Motor neuron (in vitro differentiated cells): Measurements from ENCODE around the gene GABBR2. TPM values are rescaled to one million over a fixed set of nuclear protein-coding genes. Genes with fewer than 3 reads are reported as not detected.

ENCODE experiments used
- ATAC-seq, 8 experiments: fragments of 200-7000 bp; cut with Tn5 transposase; replicated peaks in 6 of 8; 2 replicates each; pipeline ENCODE4 v1.8.0; 2021; ENCODE audit warnings: mild to moderate bottlenecking in 8 of 8, moderate library complexity in 8 of 8
- H3K27ac ChIP-seq, 2 donors: fragments of 250-450 bp; sonication (Bioruptor Pico); 2 replicates each; pipeline ENCODE4 v1.9.0; 2021; ENCODE audit warnings: antibody characterized with exemption in 2 of 2, mild to moderate bottlenecking in 2 of 2, moderate library complexity in 1 of 2
- H3K4me1 ChIP-seq, 2 donors: fragments of 250-450 bp; sonication (Bioruptor Pico); replicated peaks in 1 of 2; 2 replicates each; pipeline ENCODE4 v1.6.1; 2021; ENCODE audit warnings: antibody characterized with exemption in 2 of 2, mild to moderate bottlenecking in 2 of 2, moderate library complexity in 1 of 2
- H3K4me3 ChIP-seq, 5 donors: fragments of 250-450 bp; sonication (Bioruptor Pico); 2 replicates each; pipeline ENCODE4 v1.9.0; 2021; ENCODE audit warnings: antibody characterized with exemption in 5 of 5, mild to moderate bottlenecking in 5 of 5, moderate library complexity in 4 of 5
- WGBS, 10 experiments: fragments of 450-650 bp; shearing (Covaris generic); methylation state at CpG; one replicate each; pipeline ENCODE4 v1.0.0; 2022; 5-methylcytosine and 5-hydroxymethylcytosine counted together
- in situ Hi-C, 9 experiments: fragments of 400-800 bp; cut with MboI; loops; one replicate each; pipeline ENCODE4 v1.15.0; 2021; ENCODE audit warnings: low sequenced_read_pairs in 9 of 9, low pct_unique_long_range_greater_than_20kb in 2 of 9; ENCODE audit not compliant: unreplicated experiment in 9 of 9
- total RNA-seq, 8 experiments: library from RNA; unstranded; fragments of 300-600 nt; gene quantifications; 2 replicates each; pipeline versions ENCODE4 v1.2.3 to v1.2.4, GENCODE V29; 2022

The GABBR2 gene
- total RNA-seq, 8 experiments from 2014 or later: 0.07 to 26.0 (median 3.9) TPM

GRCh38 chr9:98532574-98532973 is 176.2 kb downstream of the GABBR2 start:
- Histone ChIP-seq H3K4me1 (peaks cover 0 to 9% of the 10 kb centered on the region in 2 donors), H3K27ac (no peak overlapping the region), H3K4me3 (no peak overlapping the region)
- ATAC-seq: no peak
- in situ Hi-C loops: loop anchor here in 2 of 9 experiments (25.0 kb wide), 2 partner anchors 95 to 220 kb away; no protein-coding TSS in a partner anchor
- 0 to 100% (median 60%) methylated on average over 1 to 3 of the region's 3 CpGs; no CpG with 5 or more reads in 3 of the 10 experiments for WGBS, 10 experiments

- Histone ChIP-seq H3K4me3 (no peak overlapping the region), H3K27ac (no peak overlapping the region), H3K4me1 (peaks cover 0 to 9% of the 10 kb centered on the region in 2 donors)
- no peak for ATAC-seq
- in situ Hi-C loops: loop anchor here in 2 of 9 experiments (25.0 kb wide), 2 partner anchors 95 to 220 kb away; no protein-coding TSS in a partner anchor
- 24 to 89% (median 83%) methylated on average over 3 to 4 of the region's 4 CpGs; no CpG with 5 or more reads in 6 of the 10 experiments for WGBS, 10 experiments
Observed at GRCh38 chr9:98532147-98532546, 176.6 kb downstream of the GABBR2 start.

- H3K4me3 ChIP-seq: no peak overlapping the region
- H3K4me1 ChIP-seq: peaks cover 0 to 9% of the 10 kb centered on the region in 2 donors
- ATAC-seq: no peak
- in situ Hi-C loops: loop anchor here in 2 of 9 experiments (25.0 kb wide), 2 partner anchors 94 to 219 kb away; no protein-coding TSS in a partner anchor
- WGBS, 10 experiments: 44 to 100% (median 83%) methylated on average over 1 to 5 of the region's 6 CpGs; no CpG with 5 or more reads in 5 of the 10 experiments
- H3K27ac ChIP-seq: no peak overlapping the region
Observed at GRCh38 chr9:98530806-98531386, 177.8 kb downstream of the GABBR2 start.

DNA sequence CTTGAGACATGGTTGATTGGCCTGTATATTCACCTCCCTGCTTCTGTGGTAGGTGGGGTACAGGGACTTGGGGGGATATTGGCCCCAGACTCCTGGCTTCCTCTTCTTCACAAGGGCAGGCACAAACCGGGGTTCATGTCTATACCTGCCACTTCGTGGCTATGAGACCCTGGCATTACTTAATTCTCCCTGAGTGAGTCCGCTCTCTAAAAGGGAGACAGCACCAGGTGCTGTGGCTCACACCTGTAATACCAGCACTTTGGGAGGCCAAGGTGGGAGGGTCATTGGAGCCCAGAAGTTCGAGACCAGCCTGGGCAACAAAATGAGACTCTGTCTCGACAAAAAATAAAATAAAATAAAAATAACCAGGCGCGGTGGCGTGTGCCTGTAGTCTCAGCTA is 178.5 kb downstream of the GABBR2 start:
- in situ Hi-C loops: loop anchor here in 2 of 9 experiments (25.0 kb wide), 2 partner anchors 93 to 218 kb away; no protein-coding TSS in a partner anchor
- no peak overlapping the region for H3K4me3 ChIP-seq
- no peak overlapping the region for H3K27ac ChIP-seq
- no peak for ATAC-seq
- H3K4me1 ChIP-seq: peaks cover 0 to 9% of the 10 kb centered on the region in 2 donors
- WGBS, 10 experiments: 20 to 100% (median 56%) methylated on average over 1 to 7 of the region's 8 CpGs; no CpG with 5 or more reads in 2 of the 10 experiments

DNA sequence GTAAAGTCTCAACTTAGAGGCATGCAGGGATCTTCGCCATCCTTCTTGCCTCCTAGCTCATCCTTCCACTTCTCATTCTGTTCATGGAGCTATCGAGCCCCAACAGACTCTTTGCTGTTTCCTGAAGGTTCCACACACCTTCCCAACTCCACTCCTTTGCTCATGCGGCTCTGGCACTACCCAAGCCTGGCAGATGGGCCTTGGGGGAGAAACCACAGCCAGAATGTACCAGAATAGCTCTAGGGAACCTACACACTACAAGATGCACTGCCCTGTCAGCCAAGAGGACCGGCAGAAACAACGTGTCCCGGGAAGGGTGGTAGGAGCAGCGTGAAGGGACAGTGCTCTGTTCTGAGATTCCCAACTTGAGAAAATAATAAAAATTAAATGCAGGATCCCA is 178.9 kb downstream of the GABBR2 start:
- no peak overlapping the region for H3K27ac ChIP-seq
- no peak for ATAC-seq
- 20 to 84% (median 73%) methylated on average over 1 to 5 of the region's 7 CpGs; no CpG with 5 or more reads in 1 of the 10 experiments for WGBS, 10 experiments
- H3K4me3 ChIP-seq: no peak overlapping the region
- peaks cover 0 to 9% of the 10 kb centered on the region in 2 donors for H3K4me1 ChIP-seq
- in situ Hi-C loops: loop anchor here in 2 of 9 experiments (25.0 kb wide), 2 partner anchors 93 to 218 kb away; no protein-coding TSS in a partner anchor

GRCh38 chr9:98523231-98523901 is 185.4 kb downstream of the GABBR2 start:
- in situ Hi-C loops: no loop called here
- ATAC-seq: peak in 2 of 8 experiments; percentile 48 to 73

DNA sequence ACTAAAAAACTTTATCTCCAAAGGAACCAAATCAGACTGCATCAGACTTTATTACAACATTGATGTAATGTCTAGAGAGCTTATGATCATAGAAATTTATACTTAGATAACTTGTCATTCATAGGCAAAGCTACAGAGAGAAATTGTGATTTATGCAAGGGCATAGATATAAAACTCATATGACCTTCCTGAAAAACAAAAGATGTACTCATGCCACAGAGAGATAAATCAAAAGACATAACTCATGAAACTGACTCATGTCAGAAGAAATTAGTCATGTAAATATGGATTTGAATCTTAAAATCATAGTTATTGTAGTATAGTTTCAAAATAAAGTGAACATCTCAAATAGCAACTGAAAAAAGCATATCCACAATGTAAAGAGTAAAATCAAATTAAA is 186.2 kb downstream of the GABBR2 start:
- Histone ChIP-seq H3K4me3 (no peak overlapping the region), H3K4me1 (no peaks in the 10 kb centered on the region), H3K27ac (no peak overlapping the region)
- no peak for ATAC-seq
- in situ Hi-C loops: no loop called here

More at GRCh38 chr9:98523231-98523901, 185.4 kb downstream of the GABBR2 start:
- H3K4me1 ChIP-seq: no peaks in the 10 kb centered on the region
- WGBS, 10 experiments: 3 to 75% (median 57%) methylated on average over 2 to 5 of the region's 5 CpGs
- H3K4me3 ChIP-seq: no peak overlapping the region
- no peak overlapping the region for H3K27ac ChIP-seq

GRCh38 chr9:98521141-98521540 is 187.6 kb downstream of the GABBR2 start:
- ATAC-seq: no peak
- in situ Hi-C loops: no loop called here
- WGBS, 10 experiments: 0 to 100% (median 82%) methylated on average over 1 to 2 of the region's 3 CpGs; no CpG with 5 or more reads in 6 of the 10 experiments
- no peak overlapping the region for H3K27ac ChIP-seq
- no peak overlapping the region for H3K4me3 ChIP-seq
- H3K4me1 ChIP-seq: no peaks in the 10 kb centered on the region

DNA sequence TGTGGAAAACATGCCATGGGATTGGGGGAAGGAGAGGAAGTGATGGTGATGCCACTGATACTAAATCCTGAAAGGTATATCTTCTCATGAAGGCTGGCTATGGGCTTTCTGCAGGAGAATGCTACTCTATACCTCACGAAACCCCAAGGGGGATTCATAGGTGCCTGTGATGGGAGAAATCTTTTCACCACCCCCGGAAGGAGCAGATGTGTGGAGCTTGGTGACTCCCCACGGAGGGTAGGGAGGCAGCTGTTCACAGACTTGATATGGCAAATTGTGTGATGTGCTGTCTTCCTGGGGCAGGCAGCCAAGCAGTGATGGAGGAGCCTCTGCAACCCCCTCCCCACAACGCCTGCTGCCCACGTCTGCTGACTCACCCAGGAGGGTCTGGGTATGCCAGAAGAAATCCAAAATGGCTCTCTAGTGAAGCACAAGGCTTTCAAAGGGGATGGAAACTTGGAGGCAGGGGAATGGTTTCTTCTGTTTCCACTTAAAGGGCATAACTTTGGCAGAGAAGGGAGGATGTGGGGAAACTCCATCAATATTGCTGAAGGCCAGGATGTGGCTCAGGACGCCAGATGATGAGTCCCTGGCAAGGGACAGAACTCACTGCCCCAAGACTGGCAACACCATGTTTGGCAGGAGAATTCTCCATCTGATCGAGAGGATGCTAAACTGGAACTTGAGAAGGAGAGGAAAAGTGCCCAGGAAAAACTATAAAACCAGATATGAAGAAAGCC is 188.3 kb downstream of the GABBR2 start:
- WGBS, 10 experiments: 0 to 91% (median 60%) methylated on average over 1 to 3 of the region's 7 CpGs; no CpG with 5 or more reads in 1 of the 10 experiments
- Histone ChIP-seq H3K4me3 (no peak overlapping the region), H3K27ac (no peak overlapping the region), H3K4me1 (no peaks in the 10 kb centered on the region)
- in situ Hi-C loops: no loop called here
- no peak for ATAC-seq

DNA sequence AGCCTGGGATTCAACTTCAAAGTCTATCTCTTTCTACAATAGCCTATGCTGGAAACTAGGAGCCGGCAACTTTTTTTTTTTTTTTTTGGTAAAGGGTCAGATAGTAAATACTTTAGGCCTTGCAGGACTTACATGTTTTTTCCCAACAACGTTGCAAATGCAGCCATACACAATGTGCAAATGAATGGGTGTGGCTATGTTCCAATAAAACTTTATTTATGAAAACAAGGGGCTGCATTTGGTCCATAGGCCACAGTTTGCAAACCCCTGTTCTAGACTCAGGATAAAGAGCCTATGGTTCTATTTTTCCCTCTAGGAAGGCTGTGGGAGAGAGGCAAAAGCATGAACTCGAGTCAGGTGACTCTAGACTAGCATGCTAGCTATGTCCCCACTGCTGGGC is 189.1 kb downstream of the GABBR2 start:
- Histone ChIP-seq H3K4me3 (no peak overlapping the region), H3K4me1 (no peaks in the 10 kb centered on the region), H3K27ac (no peak overlapping the region)
- in situ Hi-C loops: no loop called here
- 0 to 100% (median 73%) methylated on average over 1 to 3 of the region's 3 CpGs; no CpG with 5 or more reads in 1 of the 10 experiments for WGBS, 10 experiments
- ATAC-seq: no peak

DNA sequence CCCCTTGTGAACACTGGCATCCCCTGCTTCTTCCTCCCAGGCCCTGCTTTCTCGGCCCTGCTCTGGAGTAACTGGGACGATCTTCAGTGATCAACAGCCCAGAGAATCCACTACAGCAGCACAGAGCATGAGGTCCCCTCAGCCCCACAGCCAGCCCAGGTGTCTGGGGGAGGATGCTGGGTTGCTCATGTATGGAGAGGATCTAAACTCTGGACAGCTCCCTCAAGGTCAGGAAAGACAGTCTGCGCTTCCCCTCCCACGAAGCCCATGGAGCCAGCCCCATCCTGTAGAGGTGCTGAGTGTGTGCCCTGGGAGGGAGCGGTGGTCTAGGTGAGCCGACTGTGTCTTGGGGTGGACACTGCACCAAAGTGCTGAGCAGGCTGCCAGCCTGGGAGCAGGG is 190.2 kb downstream of the GABBR2 start:
- no peak for ATAC-seq
- Histone ChIP-seq H3K4me1 (no peaks in the 10 kb centered on the region), H3K27ac (no peak overlapping the region), H3K4me3 (no peak overlapping the region)
- in situ Hi-C loops: no loop called here
- 40 to 90% (median 82%) methylated on average over 1 to 5 of the region's 6 CpGs; no CpG with 5 or more reads in 4 of the 10 experiments for WGBS, 10 experiments

- in situ Hi-C loops: no loop called here
- ATAC-seq: peak in 2 of 8 experiments; percentile 20 to 69
- WGBS, 10 experiments: 40 to 100% (median 69%) methylated on average over 1 to 3 of the region's 5 CpGs; no CpG with 5 or more reads in 2 of the 10 experiments
- H3K4me1 ChIP-seq: no peaks in the 10 kb centered on the region
- H3K4me3 ChIP-seq: no peak overlapping the region
- no peak overlapping the region for H3K27ac ChIP-seq
Observed at GRCh38 chr9:98517761-98518160, 191.0 kb downstream of the GABBR2 start.
